Measurements from ENCODE around the gene N4BP2.
"Not testable (repeated sequence)": the region's sequence is repeated elsewhere in the genome, so short reads cannot be mapped to it uniquely, and the experiment has no call there.

N4BP2 gene

DNA sequence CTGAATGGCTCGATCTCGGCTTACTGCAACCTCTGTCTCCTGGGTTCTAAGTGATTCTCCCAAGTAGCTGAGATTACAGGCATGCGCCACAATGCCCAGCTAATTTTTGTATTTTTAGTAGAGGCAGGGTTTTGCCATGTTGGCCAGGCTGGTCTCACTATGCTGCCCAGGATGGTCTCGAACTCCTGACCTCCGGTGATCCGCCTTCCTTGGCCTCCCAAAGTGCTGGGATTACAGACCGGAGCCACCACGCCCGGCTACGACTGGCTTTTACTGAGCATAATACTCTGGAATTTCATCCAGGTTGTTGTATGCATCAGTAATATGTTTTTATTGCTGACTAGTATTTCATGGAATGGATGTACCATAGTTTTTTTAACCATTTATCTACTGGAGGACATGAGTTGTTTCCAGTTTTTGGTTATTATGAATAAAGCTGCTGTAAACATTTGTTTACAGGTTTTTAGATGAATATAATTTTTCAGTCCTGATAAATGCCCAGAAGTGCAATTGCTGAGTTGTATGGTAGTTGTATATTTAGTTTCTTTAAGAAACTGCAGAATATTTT lies 31.2 kb downstream of the N4BP2 start:
- no peak for DNase-seq (ENCODE audit: low read depth in 2 of 2)

GRCh38 chr4:40093400-40093799 lies 36.8 kb downstream of the N4BP2 start:
- DNase-seq (ENCODE audit: low read depth in 2 of 2), result not testable (repeated sequence)

DNA sequence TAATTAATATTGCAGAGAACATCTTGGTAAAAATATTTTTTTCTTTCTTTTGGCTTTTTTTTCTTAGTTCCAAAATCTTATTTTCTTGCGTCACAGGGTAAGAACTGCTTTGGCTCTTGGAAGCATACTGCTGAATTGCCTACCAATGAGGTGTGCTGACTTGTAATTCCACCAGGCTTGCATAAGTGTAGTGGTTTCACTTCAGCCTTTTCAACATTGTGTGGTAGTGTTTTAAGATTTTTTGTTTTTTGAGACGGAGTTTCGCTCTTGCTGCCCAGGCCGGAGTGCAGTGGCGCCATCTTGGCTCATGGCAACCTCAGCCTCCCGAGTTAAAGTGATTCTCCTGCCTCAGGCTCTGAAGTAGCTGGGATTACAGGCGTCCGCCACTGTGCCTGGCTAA lies 42.4 kb downstream of the N4BP2 start:
- no peak for DNase-seq (ENCODE audit: low read depth in 2 of 2)

GRCh38 chr4:40107150-40107549 lies 50.5 kb downstream of the N4BP2 start:
- not testable (repeated sequence) for DNase-seq (ENCODE audit: low read depth in 2 of 2)

DNA sequence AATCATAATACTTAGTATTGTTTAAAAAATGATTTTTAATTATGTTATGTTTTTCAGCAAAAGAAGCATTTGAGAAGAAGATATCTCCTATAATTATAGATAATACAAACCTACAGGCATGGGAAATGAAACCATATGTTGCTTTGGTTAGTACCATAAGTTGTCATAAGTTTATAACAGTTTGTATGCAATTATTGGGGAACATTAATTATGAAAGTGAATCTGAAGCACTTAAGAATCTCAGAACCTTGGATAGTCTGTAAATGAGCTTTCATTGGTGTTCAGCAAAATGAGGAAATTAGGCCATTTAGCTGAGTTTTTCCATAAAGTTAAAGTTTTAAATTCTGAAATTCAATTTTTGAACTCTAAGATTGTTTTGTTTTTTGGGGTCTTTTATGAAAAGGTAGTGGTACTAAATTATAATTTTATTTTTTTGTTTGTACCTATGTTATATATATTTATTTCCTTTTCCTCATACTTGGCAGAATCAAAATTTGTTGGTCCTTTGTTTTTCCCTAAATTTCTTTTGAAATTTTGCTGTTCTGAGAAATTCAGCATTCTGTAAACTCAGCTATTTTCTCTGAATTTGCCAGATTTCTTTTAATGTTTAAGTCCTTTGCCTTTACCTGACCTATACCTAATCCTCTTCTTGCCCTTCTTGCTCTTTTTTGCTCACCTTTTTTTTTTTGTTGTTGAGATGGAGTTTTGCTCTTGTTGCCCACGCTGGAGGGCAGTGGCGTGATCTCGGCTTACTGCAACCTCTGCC lies 55.6 kb downstream of the N4BP2 start:
- no peak for DNase-seq (ENCODE audit: low read depth in 2 of 2)

- DNase-seq (ENCODE audit: low read depth in 2 of 2), result no peak
These were observed 57.6 kb downstream of the N4BP2 start for GRCh38 chr4:40114206-40114605.

DNA sequence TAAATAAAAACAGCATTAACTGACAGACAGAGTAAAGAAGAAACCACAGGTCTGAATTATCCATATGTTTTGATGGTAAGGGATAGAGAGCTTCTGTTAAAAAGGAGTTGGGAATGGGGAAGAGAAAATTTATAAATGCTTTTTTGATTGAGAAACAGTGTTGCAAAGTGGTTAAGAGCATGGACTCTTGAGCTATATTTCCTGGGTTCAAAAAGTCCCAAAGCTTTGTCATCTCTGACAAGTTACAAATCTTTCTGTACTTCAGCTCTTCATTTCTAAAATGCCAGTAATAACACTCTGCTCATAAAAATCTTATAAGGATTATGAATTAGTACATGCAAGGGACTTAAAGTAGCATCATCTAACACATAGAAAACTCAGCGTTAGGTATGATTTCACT lies 62.2 kb downstream of the N4BP2 start:
- DNase-seq (ENCODE audit: low read depth in 2 of 2), result no peak

DNA sequence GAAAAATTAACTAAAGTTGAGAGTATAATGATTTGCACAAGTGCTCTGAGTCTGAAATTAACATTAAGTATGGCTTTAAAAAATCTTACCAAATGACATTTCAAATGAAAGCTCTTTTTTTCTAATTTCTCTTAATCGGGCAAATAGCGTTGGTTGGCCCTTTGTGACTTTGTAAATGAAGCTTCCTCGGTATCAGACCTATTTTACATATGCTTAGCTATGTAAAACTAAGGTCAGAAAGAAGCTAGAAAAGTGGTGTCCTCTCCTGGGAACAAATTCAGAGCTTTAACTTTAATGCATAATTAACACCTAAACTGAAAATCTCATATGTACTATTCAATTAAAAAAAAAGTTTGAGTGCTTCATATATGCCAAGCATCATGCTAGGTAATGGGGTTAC lies 62.7 kb downstream of the N4BP2 start:
- DNase-seq (ENCODE audit: low read depth in 2 of 2), result no peak

DNA sequence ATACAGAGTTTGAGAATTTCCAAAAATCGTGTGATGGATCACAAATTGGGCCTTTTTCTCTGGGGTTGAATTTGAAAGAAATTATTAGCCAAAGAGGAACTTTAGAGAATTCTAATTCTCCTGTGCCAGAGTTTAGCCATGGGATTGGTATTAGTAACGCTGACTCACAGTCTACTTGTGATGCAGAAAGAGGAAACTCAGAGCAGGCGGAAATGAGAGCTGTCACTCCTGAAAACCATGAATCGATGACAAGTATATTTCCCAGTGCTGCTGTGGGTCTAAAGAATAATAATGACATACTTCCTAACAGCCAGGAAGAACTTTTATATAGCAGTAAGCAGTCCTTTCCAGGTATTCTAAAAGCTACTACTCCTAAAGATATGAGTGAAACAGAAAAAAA lies 64.9 kb downstream of the N4BP2 start:
- no peak for DNase-seq (ENCODE audit: low read depth in 2 of 2)

GRCh38 chr4:40122941-40123340 lies 66.3 kb downstream of the N4BP2 start:
- DNase-seq (ENCODE audit: low read depth in 2 of 2), result no peak

DNA sequence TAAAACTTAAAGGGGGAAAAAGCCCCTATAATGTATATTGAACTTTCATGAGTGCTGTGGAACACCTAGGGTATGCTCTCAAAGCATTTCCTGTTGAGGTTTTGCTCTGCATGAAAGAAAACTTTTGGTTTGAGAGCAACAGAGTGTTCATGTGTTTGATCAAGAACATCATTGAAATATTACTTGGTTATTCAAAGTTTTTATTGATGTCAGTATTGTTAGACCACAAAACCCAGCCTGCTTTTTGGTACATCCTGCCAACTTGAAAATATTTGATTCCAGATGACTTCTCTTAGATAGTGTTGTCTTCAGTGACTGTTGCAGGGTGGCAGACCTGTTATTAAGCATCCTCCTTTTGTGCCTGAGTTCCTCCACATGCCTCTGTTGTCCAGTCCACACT lies 68.0 kb downstream of the N4BP2 start:
- no peak for DNase-seq (ENCODE audit: low read depth in 2 of 2)

DNA sequence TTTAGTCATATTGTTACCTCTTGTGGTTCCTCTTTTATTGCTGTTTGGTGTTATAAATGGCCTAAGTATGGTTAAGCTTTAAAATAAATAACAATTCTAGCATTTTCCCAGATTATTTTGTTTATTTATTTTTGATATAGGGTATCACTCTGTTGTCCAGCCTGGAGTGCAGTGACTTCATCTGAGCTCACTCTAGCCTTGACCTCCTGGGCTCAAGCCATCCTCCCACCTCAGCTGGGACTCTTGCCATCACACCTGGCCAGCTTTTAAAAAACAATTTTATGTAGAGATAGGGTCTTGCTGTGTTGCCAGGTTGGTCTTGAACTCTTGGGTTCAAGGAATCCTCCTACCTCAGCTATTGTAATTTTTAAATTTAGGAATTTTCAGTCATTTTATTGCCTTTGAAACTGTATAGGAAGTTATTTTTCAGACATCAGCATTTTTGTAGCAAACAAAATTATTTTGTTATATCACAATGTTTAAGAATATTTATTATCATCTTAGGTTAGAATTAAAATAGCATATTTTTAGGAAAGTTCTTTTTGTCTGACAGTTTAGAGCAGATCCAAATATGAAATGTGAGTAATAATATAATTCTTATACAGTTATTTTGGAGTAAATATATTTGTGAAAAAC lies 73.9 kb downstream of the N4BP2 start:
- DNase-seq (ENCODE audit: low read depth in 2 of 2), result no peak

GRCh38 chr4:40132816-40133215 lies 76.2 kb downstream of the N4BP2 start:
- DNase-seq (ENCODE audit: low read depth in 2 of 2), result no peak

DNA sequence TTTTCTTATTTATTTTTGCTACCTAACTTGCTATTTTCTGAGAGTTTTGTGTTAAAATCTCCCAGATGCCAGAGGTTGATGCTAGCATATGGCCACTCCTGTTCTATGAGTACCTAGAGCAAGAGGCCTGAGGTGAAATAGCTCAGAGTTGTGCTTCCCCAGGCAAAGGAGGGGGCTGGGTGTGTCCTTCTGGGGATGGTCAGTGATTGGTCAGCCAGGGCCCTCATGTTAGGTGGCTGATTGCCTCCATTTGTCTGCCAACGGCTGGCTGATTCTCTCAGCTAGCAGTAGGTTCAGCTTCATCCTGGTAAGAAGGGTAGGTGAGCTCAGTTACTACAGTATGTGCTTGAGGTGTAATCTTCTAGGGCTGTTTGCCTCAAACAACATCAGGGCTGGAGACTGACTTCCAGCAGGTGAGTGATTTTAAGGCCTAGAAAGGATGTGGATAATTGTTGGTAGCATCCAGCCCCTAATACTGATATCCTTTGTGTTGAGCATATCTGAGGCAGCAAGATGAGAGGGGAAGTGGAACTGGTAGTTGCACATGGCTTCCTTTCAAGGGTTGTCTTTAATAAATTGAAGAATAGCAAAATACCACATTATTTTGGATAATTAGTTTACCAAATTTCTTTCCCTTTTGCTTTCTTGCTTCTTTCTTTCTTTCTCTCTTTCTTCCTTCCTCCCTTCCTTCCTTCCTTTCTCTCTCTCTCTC lies 77.7 kb downstream of the N4BP2 start:
- no peak for DNase-seq (ENCODE audit: low read depth in 2 of 2)

GRCh38 chr4:40136202-40136601 lies 79.6 kb downstream of the N4BP2 start:
- not testable (repeated sequence) for DNase-seq (ENCODE audit: low read depth in 2 of 2)

- DNase-seq (ENCODE audit: low read depth in 2 of 2), result no peak
These were observed 83.5 kb downstream of the N4BP2 start for GRCh38 chr4:40140196-40140595.

- not testable (repeated sequence) for DNase-seq (ENCODE audit: low read depth in 2 of 2)
These were observed 83.9 kb downstream of the N4BP2 start for GRCh38 chr4:40140597-40140996.

- DNase-seq (ENCODE audit: low read depth in 2 of 2), result no peak
These were observed 87.4 kb downstream of the N4BP2 start for GRCh38 chr4:40143926-40144508.

DNA sequence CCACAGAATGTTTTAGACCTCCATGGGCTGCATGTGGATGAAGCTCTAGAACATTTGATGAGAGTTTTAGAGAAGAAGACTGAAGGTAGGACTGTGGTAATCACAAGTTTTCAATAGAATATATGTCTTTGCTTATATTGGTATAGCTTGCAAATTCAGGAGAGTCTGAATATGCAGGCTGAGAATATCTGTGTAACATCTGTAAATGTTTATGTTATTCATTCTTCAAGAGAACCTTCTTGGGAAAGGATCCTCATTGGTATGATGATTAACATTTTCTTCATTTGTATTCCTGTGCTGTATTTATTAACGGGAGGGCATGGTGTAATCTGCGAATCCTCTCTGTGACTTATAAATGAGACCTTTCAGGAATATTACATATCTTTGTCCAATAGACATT lies 88.1 kb downstream of the N4BP2 start:
- DNase-seq (ENCODE audit: low read depth in 2 of 2), result no peak

DNA sequence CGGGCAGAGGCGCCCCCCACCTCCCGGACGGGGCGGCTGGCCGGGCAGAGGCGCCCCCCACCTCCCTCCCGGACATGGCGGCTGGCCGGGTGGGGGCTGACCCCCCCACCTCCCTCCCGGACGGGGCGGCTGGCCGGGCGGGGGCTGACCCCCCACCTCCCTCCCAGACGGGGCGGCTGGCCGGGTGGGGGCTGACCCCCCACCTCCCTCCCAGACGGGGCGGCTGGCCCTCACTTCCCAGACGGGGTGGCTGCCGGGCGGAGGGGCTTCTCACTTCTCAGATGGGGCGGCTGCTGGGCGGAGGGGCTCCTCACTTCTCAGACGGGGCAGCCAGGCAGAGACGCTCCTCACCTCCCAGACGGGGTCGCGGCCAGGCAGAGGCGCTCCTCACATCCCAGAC lies 90.8 kb downstream of the N4BP2 start:
- DNase-seq (ENCODE audit: low read depth in 2 of 2), result not testable (repeated sequence)

DNA sequence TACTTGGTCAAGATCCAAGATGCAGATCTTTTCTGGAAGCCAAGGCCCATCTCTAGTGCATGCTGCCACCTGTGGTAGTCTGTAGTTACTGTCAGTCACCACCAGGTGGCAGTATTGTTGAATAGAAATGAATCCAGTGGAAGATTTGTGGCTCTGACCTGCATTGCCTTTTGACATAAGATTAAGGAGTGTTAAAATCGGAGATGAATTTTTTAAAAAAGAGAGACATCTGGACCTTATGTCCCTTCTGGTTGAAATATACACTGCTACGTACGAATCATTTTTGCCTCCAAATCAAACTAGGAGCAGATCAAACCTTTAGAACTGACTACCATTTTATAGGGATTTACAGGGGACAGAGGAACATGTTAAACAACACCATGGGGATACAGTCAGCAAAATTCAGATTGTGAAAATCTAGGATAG lies 93.3 kb downstream of the N4BP2 start:
- peak; percentile 30 to 37 for DNase-seq (ENCODE audit: low read depth in 2 of 2)

DNA sequence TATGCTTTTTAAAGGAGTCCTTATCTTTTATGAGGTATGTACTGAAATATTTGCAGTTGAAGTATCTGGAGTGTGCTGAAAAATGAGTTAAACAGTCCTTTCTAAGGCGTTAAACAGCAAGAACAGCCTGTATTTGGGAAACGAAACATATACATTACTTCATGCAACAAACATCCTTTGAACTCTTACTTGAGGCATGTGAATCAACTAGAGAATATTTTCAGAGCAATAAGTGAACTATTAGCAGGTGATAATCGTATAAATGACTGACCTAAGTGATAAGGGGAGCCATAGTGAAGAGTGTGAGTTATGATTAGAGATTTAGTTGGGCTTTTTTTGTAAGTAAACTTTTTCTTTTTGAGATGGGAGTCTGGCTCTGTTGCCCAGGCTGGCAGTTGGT lies 94.3 kb downstream of the N4BP2 start:
- no peak for DNase-seq (ENCODE audit: low read depth in 2 of 2)
